A549 (cell line): ENCODE results near the gene SH3PXD2A. TPM values are rescaled to one million over a fixed set of nuclear protein-coding genes. Genes with fewer than 3 reads are reported as not detected.

ENCODE experiments used
- ATAC-seq, 2 experiments: fragments of 200-7000 bp in 1 of 2; fragments of >200 bp in 1 of 2; cut with Nextera tagmentation in 1 of 2; cut with Tn5 transposase in 1 of 2; 3 replicates each; pipeline versions ENCODE4 v1.8.0 to v1.9.1; 2018 to 2020; ENCODE audit warnings: mild to moderate bottlenecking in 1 of 2, moderate library complexity in 1 of 2
- CTCF ChIA-PET: fragments of 300-600 bp; sonication (Branson Sonifier 250); formaldehyde crosslinking; extraction: SDS; loops from one replicate; lab custom pipeline; 2021; ENCODE audit warnings: antibody characterized with exemption, inconsistent platforms; lab: Yijun Ruan, JAX
- POLR2A ChIA-PET: fragments of 350-600 bp; formaldehyde crosslinking; extraction: SDS; loops from one replicate; lab custom pipeline; 2021; ENCODE audit warnings: antibody characterized with exemption, inconsistent platforms; lab: Yijun Ruan, JAX
- DNase-seq, 2 experiments: peaks; one replicate each; pipeline versions ENCODE4 v3.0.0 to v3.0.0-alpha.2; 2011 to 2016; ENCODE audit warnings: low read depth in 1 of 2, low spot score in 1 of 2
- FAIRE-seq: peaks from 2 replicates; lab custom pipeline; 2011; peaks lifted over from hg19 to GRCh38; lab: Jason Lieb, UNC
- H3K27ac ChIP-seq, 2 experiments: fragments of >200 bp; sonication (Bioruptor Twin); formaldehyde crosslinking; 3 replicates each; pipeline ENCODE4 v1.5.1; 2016 to 2017
- H3K4me1 ChIP-seq: fragments of >200 bp; sonication (Bioruptor Twin); formaldehyde crosslinking; 3 replicates; pipeline ENCODE4 v1.6.1; 2016
- H3K4me2 ChIP-seq: fragments of >200 bp; sonication (Bioruptor Twin); formaldehyde crosslinking; 3 replicates; pipeline ENCODE4 v1.6.1; 2016
- H3K4me3 ChIP-seq: fragments of >200 bp; sonication (Bioruptor Twin); formaldehyde crosslinking; 3 replicates; pipeline ENCODE4 v1.5.1; 2016
- H3K9me3 ChIP-seq: fragments of >200 bp; sonication (Bioruptor Twin); formaldehyde crosslinking; 3 replicates; pipeline ENCODE4 v1.6.1; 2016
- EHMT2 ChIP-seq: fragments of 200-600 bp; sonication (generic); IDR thresholded peaks from 2 replicates; pipeline ENCODE4 v1.6.1; 2016; ENCODE audit warnings: antibody characterized with exemption, low read depth, mild to moderate bottlenecking, moderate library complexity
- FOXS1 ChIP-seq: fragments of 250-450 bp; sonication (Bioruptor Pico); IDR thresholded peaks from 2 replicates; pipeline ENCODE4 v1.5.0; 2020; ENCODE audit warnings: mild to moderate bottlenecking, moderate library complexity
- GATA3 ChIP-seq: IDR thresholded peaks from 2 replicates; pipeline ENCODE4 v1.6.1; 2012; ENCODE audit warnings: borderline replicate concordance
- HDAC2 ChIP-seq: fragments of 200-600 bp; sonication (generic); IDR thresholded peaks from 2 replicates; pipeline ENCODE4 v1.6.1; 2016
- HMGXB4 ChIP-seq: fragments of 250-450 bp; sonication (Bioruptor Pico); IDR thresholded peaks from 2 replicates; pipeline ENCODE4 v1.5.0; 2021; ENCODE audit warnings: mild to moderate bottlenecking, moderate library complexity, borderline replicate concordance
- JUNB ChIP-seq: fragments of >200 bp; sonication (Bioruptor Twin); formaldehyde crosslinking; IDR thresholded peaks from 2 replicates; pipeline ENCODE4 v1.6.1; 2016
- KDM1A ChIP-seq: fragments of 200-600 bp; sonication (generic); IDR thresholded peaks from 2 replicates; pipeline ENCODE4 v1.6.1; 2016; ENCODE audit warnings: low read depth, mild to moderate bottlenecking
- KDM5A ChIP-seq: fragments of 200-600 bp; sonication (generic); IDR thresholded peaks from 2 replicates; pipeline ENCODE4 v1.6.1; 2016; ENCODE audit warnings: antibody characterized with exemption, mild to moderate bottlenecking
- NFE2L2 ChIP-seq: fragments of 150-350 bp; conservative IDR thresholded peaks from 2 replicates; pipeline ENCODE4 v1.6.1; 2014; ENCODE audit warnings: low read length
- NR3C1 ChIP-seq: fragments of >200 bp; sonication (Bioruptor Twin); formaldehyde crosslinking; IDR thresholded peaks from 3 replicates; pipeline ENCODE4 v1.6.1; 2017
- PBX3 ChIP-seq: IDR thresholded peaks from 2 replicates; pipeline ENCODE4 v1.6.1; 2012
- RCOR1 ChIP-seq: fragments of 150-350 bp; IDR thresholded peaks from 2 replicates; pipeline ENCODE4 v1.6.1; 2014; ENCODE audit warnings: antibody characterized with exemption, low read length, low read depth
- RFX5 ChIP-seq: fragments of 450-650 bp; IDR thresholded peaks from 2 replicates; pipeline ENCODE4 v1.7.1; 2014; ENCODE audit warnings: antibody characterized with exemption, mild to moderate bottlenecking, moderate library complexity
- RNF2 ChIP-seq: fragments of 200-600 bp; sonication (generic); IDR thresholded peaks from 2 replicates; pipeline ENCODE4 v1.6.1; 2016; ENCODE audit warnings: low read depth, mild to moderate bottlenecking, antibody characterized with exemption, moderate library complexity, borderline replicate concordance
- SMC3 ChIP-seq: fragments of >200 bp; sonication (Bioruptor Twin); formaldehyde crosslinking; IDR thresholded peaks from 3 replicates; pipeline ENCODE4 v1.6.1; 2018; ENCODE audit warnings: inconsistent platforms
- TFCP2L1 ChIP-seq: fragments of 250-450 bp; sonication (Bioruptor Pico); IDR thresholded peaks from 2 replicates; pipeline ENCODE4 v1.5.0; 2021; ENCODE audit warnings: mild to moderate bottlenecking
- WGBS: methylation state at CpG from one replicate; pipeline ENCODE4 v1.1.6; 2017; ENCODE audit errors: missing lambda C conversion rate; 5-methylcytosine and 5-hydroxymethylcytosine counted together
- polyA plus RNA-seq, 4 experiments: library from polyadenylated mRNA; depleted of rRNA in 3 of 4; stranded (reverse); fragments of >200 nt; fragmentation: RNase III in 1 of 4; extraction: RNeasy Plus Mini Kit Qiagen cat#74134 plus additional on column Dnase treatment in 1 of 4; gene quantifications; 2 replicates in 3 of 4; 3 replicates in 1 of 4; pipeline ENCODE4 v1.2.3, GENCODE V29; 2011 to 2017

The SH3PXD2A gene
- polyA plus RNA-seq, 2 of the 4 experiments (the other 2 are of a cell fraction), result 2.4 to 3.9 TPM

- WGBS, result 75% methylated on average over 8 of the region's 8 CpGs
- Histone ChIP-seq H3K4me3 (no peak overlapping the region), H3K9me3 (no peaks in the 10 kb centered on the region), H3K27ac (0 out of 6 replicates have a peak overlapping the region, but pooled peaks of 1 of the 2 experiments have one; percentile 29), H3K4me1 (peaks cover 44% of the 10 kb centered on the region), H3K4me2 (no peak overlapping the region)
- ChIA-PET POLR2A (no interaction called here), CTCF (interaction anchor here (1.0 to 5.5 kb wide), 5 partner anchors 8 to 40 kb away, joined by 3 to 39 read pairs (median 4); no protein-coding TSS in a partner anchor)
- no peak for FAIRE-seq
- no peak for ATAC-seq
- TF ChIP-seq RNF2 (no peak), HMGXB4 (CRISPR knock-in tag) (no peak), RFX5 (no peak), TFCP2L1 (CRISPR knock-in tag) (no peak), HDAC2 (no peak), JUNB (no peak), GATA3 (no peak)
- no peak for DNase-seq
Measured at GRCh38 chr10:103766751-103767505, 88.4 kb downstream of the SH3PXD2A start.

- no peak for DNase-seq
- Histone ChIP-seq H3K27ac (0 out of 6 replicates have a peak overlapping the region, but pooled peaks of 1 of the 2 experiments have one; percentile 22), H3K9me3 (no peaks in the 10 kb centered on the region), H3K4me2 (no peak overlapping the region), H3K4me1 (peaks cover 52% of the 10 kb centered on the region), H3K4me3 (no peak overlapping the region)
- TF ChIP-seq FOXS1, result no peak
- TF ChIP-seq KDM5A, result no peak
- no peak for TF ChIP-seq NR3C1
- TF ChIP-seq PBX3, result no peak
- FAIRE-seq, result no peak
- no peak for ATAC-seq
- 84% methylated on average over 8 of the region's 8 CpGs for WGBS
- ChIA-PET CTCF (interaction anchor here (1.6 to 5.5 kb wide), 3 partner anchors 14 to 39 kb away, joined by 4 to 39 read pairs (median 4); no protein-coding TSS in a partner anchor), POLR2A (no interaction called here)
Measured at GRCh38 chr10:103765981-103766380, 89.4 kb downstream of the SH3PXD2A start.

- Histone ChIP-seq H3K27ac (peak overlapping the region in 1 of 2 experiments; percentile 42; a peak in 3 of 6 replicates), H3K4me3 (no peak overlapping the region), H3K4me1 (peaks cover 57% of the 10 kb centered on the region), H3K4me2 (no peak overlapping the region), H3K9me3 (no peaks in the 10 kb centered on the region)
- FAIRE-seq, result no peak
- ChIA-PET POLR2A (no interaction called here), CTCF (interaction anchor here (1.0 to 5.5 kb wide), 5 partner anchors 13 to 90 kb away, joined by 3 to 39 read pairs (median 4); partner anchors contain the start of gene SH3PXD2A)
- TF ChIP-seq EHMT2 (no peak), GATA3 (no peak)
- peak in 1 of 2 experiments; percentile 17; a peak in 2 of 6 replicates for ATAC-seq
- DNase-seq, result no peak
- 65% methylated on average over 6 of the region's 6 CpGs for WGBS
Measured at GRCh38 chr10:103765168-103765567, 90.2 kb downstream of the SH3PXD2A start.

GRCh38 chr10:103764296-103765088 is 90.9 kb downstream of the SH3PXD2A start:
- Histone ChIP-seq H3K4me2 (no peak overlapping the region), H3K27ac (peak overlapping the region; percentile 83 to 94), H3K9me3 (no peaks in the 10 kb centered on the region), H3K4me1 (peaks cover 64% of the 10 kb centered on the region), H3K4me3 (no peak overlapping the region)
- ChIA-PET CTCF (interaction anchor here (1.0 to 5.5 kb wide), 8 partner anchors 8 to 359 kb away, joined by 3 to 39 read pairs (median 4); partner anchors contain the start of gene SH3PXD2A), POLR2A (no interaction called here)
- 79% methylated on average over 7 of the region's 7 CpGs for WGBS
- ATAC-seq (no peak), DNase-seq (no peak), FAIRE-seq (no peak)
- TF ChIP-seq RCOR1 (no peak), KDM1A (peak; percentile 68; the same call in 1 of the 2 replicates), NFE2L2 (no peak), SMC3 (no peak)
